Caco-2 (cell line): ENCODE results near the gene PRR35. TPM values are rescaled to one million over a fixed set of nuclear protein-coding genes. Genes with fewer than 3 reads are reported as not detected.
A peak's percentile ranks its signal among the peaks of the same experiment; 100 is the strongest.

Source experiments
- BruUV-seq: library from RNA; stranded (reverse); fragments of 400-500 nt; replicated peaks from 2 replicates; lab custom pipeline; 2021; lab: Mats Ljungman, UMichigan
- CTCF ChIA-PET: fragments of 300-600 bp; sonication (Branson Sonifier 250); formaldehyde crosslinking; loops from one replicate; lab custom pipeline; 2022; ENCODE audit warnings: antibody characterized with exemption; lab: Charles Lee
- POLR2A ChIA-PET: fragments of 300-600 bp; sonication (Branson Sonifier 250); formaldehyde crosslinking; loops from one replicate; lab custom pipeline; 2022; ENCODE audit warnings: antibody characterized with exemption; lab: Charles Lee
- DNase-seq, 2 experiments: peaks; one replicate each; pipeline versions ENCODE4 v3.0.0 to v3.0.0-alpha.2; 2020 to 2022
- H3K27me3 ChIP-seq: replicated peaks from 2 replicates; pipeline ENCODE4 v1.6.0; 2011; ENCODE audit warnings: low read length; ENCODE audit not compliant: control insufficient read depth, insufficient read depth
- H3K36me3 ChIP-seq: 2 replicates; pipeline ENCODE4 v1.5.1; 2011; ENCODE audit warnings: low read length; ENCODE audit not compliant: control insufficient read depth, insufficient read depth
- H3K4me1 ChIP-seq: fragments of 250-450 bp; sonication (Bioruptor Pico); 2 replicates; pipeline ENCODE4 v1.5.1; 2020; ENCODE audit warnings: mild to moderate bottlenecking
- H3K4me3 ChIP-seq: 2 replicates; pipeline ENCODE4 v1.5.1; 2011; ENCODE audit warnings: low read depth, mild to moderate bottlenecking, control low read depth, low read length
- H3K9me3 ChIP-seq: fragments of 250-450 bp; sonication (Bioruptor Pico); 2 replicates; pipeline ENCODE4 v1.5.1; 2020; ENCODE audit warnings: mild to moderate bottlenecking, moderate library complexity
- H3K27ac Mint-ChIP-seq: one replicate; pipeline ENCODE4 v1.8.0; 2022; ENCODE audit warnings: mixed read lengths; ENCODE audit not compliant: unreplicated experiment
- H3K27me3 Mint-ChIP-seq: one replicate; pipeline ENCODE4 v1.8.0; 2022; ENCODE audit warnings: mixed read lengths; ENCODE audit not compliant: insufficient read depth, unreplicated experiment
- H3K36me3 Mint-ChIP-seq: one replicate; pipeline ENCODE4 v1.8.0; 2022; ENCODE audit warnings: mild to moderate bottlenecking, mixed read lengths; ENCODE audit not compliant: insufficient read depth, unreplicated experiment
- H3K4me1 Mint-ChIP-seq: one replicate; pipeline ENCODE4 v1.8.0; 2022; ENCODE audit warnings: low read depth, mixed read lengths; ENCODE audit not compliant: unreplicated experiment
- H3K4me3 Mint-ChIP-seq: one replicate; pipeline ENCODE4 v1.8.0; 2022; ENCODE audit warnings: mild to moderate bottlenecking, moderate library complexity, mixed read lengths; ENCODE audit not compliant: unreplicated experiment
- H3K9me3 Mint-ChIP-seq: one replicate; pipeline ENCODE4 v1.8.0; 2022; ENCODE audit warnings: mixed read lengths; ENCODE audit not compliant: unreplicated experiment
- intact Hi-C: fragments of 100-400 bp; cut with micrococcal nuclease; formaldehyde crosslinking; loops from one replicate; pipeline ENCODE4 v1.10.0; 2022; ENCODE audit not compliant: unreplicated experiment
- microRNA-seq: library from miRNA; unstranded; fragments of <30 nt; microRNA quantifications from one replicate; pipeline ENCODE4 v1.2.0, GENCODE V29; 2022
- total RNA-seq: library from RNA; stranded (reverse); gene quantifications from 2 replicates; pipeline ENCODE4 v1.2.3, GENCODE V29; 2022
- TF ChIP-seq, protein P1 (sequence below), 2 experiments: fragments of 200-600 bp in 1 of 2; IDR thresholded peaks; 1 replicate in 1 of 2; 2 replicates in 1 of 2; pipeline versions ENCODE4 v1.5.1 to v1.8.0; 2011 to 2022; ENCODE audit warnings: antibody characterized with exemption in 1 of 2, control low read depth in 1 of 2, inconsistent platforms in 1 of 2, low read depth in 1 of 2, low read length in 1 of 2, mild to moderate bottlenecking in 1 of 2, moderate library complexity in 1 of 2; ENCODE audit not compliant: insufficient read depth in 1 of 2, severe bottlenecking in 1 of 2, unreplicated experiment in 1 of 2

Gene PRR35
- total RNA-seq, 1 experiment from 2014 or later, result not detected

DNA sequence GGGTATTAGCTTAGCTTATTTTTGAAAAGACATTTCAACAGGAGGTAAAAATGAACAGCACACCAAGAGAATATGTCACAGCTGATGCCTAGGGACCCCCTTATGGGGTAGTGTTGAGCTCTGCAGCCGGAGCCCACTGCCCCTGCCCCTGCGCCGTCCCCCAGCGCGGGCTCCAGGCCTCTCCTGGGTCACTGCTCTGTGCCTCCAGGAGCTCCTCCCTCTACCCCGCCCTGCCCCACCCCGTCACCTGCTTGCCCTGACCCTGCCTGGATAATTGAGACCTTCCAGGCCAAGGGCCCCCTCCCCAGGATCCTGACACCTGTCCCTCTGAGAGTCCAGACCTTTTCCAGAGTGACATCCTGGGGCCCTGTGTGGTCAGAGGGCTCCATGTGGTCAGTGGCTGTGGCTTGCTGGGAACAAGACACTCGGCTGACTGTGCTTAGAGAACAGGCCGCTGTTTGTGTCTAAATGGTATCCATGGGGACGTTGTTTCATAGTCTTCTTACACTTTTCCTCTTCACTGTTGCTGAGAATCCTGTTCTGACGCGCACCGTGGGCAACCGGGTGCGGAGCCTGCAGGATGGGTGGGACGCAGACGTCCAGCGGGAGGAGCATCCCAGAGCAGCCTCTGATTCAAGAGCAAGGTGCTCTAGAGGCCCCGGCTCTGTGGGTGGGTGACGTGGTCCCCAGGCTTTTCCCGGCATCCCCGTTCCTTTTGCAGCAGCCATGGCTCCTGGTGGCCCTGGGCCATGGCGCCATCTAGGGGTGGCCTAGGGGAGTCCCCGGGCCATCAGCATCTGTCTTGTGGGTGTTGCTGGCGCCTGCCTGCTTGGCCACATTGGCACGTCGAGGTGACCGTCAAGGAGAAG lies 50.6 kb downstream of the PRR35 start:
- ChIA-PET POLR2A (no interaction called here), CTCF (no interaction called here)
- Histone ChIP-seq H3K27me3 (no peaks in the 10 kb centered on the region), H3K4me3 (no peak overlapping the region), H3K36me3 (no peaks in the 10 kb centered on the region; the same call in 1 of the 2 replicates), H3K9me3 (no peaks in the 10 kb centered on the region), H3K4me1 (no peaks in the 10 kb centered on the region)
- intact Hi-C loops, result no loop called here
- DNase-seq, result no peak
- Mint-ChIP-seq H3K9me3 (no peaks in the 10 kb centered on the region), H3K27me3 (no peaks in the 10 kb centered on the region), H3K4me3 (no peak overlapping the region), H3K4me1 (no peaks in the 10 kb centered on the region), H3K27ac (no peak overlapping the region), H3K36me3 (peaks cover 5% of the 10 kb centered on the region)
- TF ChIP-seq, protein P1, sequence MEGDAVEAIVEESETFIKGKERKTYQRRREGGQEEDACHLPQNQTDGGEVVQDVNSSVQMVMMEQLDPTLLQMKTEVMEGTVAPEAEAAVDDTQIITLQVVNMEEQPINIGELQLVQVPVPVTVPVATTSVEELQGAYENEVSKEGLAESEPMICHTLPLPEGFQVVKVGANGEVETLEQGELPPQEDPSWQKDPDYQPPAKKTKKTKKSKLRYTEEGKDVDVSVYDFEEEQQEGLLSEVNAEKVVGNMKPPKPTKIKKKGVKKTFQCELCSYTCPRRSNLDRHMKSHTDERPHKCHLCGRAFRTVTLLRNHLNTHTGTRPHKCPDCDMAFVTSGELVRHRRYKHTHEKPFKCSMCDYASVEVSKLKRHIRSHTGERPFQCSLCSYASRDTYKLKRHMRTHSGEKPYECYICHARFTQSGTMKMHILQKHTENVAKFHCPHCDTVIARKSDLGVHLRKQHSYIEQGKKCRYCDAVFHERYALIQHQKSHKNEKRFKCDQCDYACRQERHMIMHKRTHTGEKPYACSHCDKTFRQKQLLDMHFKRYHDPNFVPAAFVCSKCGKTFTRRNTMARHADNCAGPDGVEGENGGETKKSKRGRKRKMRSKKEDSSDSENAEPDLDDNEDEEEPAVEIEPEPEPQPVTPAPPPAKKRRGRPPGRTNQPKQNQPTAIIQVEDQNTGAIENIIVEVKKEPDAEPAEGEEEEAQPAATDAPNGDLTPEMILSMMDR (IDR thresholded peaks at IDR 0.05; ENCODE audit: insufficient read depth in 1 of 2, low read depth in 1 of 2, low read length in 1 of 2, severe bottlenecking in 1 of 2, unreplicated experiment in 1 of 2), result peak in 1 of 2 experiments; percentile 4
- BruUV-seq, result no TSS peak

DNA sequence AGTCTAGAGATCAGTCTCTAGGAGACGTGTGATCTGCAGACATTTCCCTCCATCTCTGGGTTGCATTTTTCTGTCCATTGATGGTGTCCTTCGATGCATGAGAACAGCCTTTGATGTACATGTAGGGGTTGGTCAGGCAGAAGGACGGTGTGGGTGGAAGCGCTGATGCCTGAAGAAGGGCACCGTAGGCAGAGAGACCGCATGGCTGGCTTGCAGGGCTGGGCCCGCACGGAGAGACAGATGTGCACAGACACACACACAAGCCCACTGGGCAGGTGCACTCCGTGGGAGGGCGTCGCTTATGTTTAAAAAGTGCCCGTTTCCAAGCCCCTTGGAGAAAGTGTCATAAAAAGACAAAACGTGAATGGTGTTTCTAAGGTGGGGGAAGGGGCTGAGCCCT lies 54.9 kb downstream of the PRR35 start:
- BruUV-seq, result no TSS peak

More for the DNA sequence above, 54.9 kb downstream of the PRR35 start:
- Mint-ChIP-seq H3K4me1 (no peaks in the 10 kb centered on the region), H3K4me3 (no peak overlapping the region), H3K9me3 (no peaks in the 10 kb centered on the region), H3K27ac (no peak overlapping the region), H3K36me3 (peaks cover 5% of the 10 kb centered on the region), H3K27me3 (no peaks in the 10 kb centered on the region)
- intact Hi-C loops, result no loop called here
- ChIA-PET CTCF (no interaction called here), POLR2A (no interaction called here)
- Histone ChIP-seq H3K9me3 (no peaks in the 10 kb centered on the region), H3K4me1 (no peaks in the 10 kb centered on the region), H3K4me3 (no peak overlapping the region), H3K36me3 (no peaks in the 10 kb centered on the region; the same call in 1 of the 2 replicates), H3K27me3 (no peaks in the 10 kb centered on the region)
- no peak for DNase-seq
- TF ChIP-seq, protein P1 (IDR thresholded peaks at IDR 0.05; ENCODE audit: insufficient read depth in 1 of 2, low read depth in 1 of 2, low read length in 1 of 2, severe bottlenecking in 1 of 2, unreplicated experiment in 1 of 2), result no peak

Small RNA genes within 50 kb of the gene (microRNA-seq; reads per million reads assigned to microRNA genes)
- gene MIR3176, result 43.5 reads per million, percentile 65 among the genes with 10 or more reads in this experiment
- gene MIR5587, result 1.9 reads per million, percentile 5 among the genes with 10 or more reads in this experiment

Other genes with a start within 250 kb of the PRR35 start
- 29.7 and 34.5 TPM in 2 replicates for gene AXIN1, start 207.7 kb upstream of the PRR35 start, total RNA-seq
- 82.4 and 91.2 TPM in 2 replicates for gene MRPL28, start 189.9 kb upstream of the PRR35 start, total RNA-seq
- gene PGAP6, start 178.4 kb upstream of the PRR35 start, total RNA-seq, result 85.5 and 87.1 TPM in 2 replicates
- gene NME4, start 163.2 kb upstream of the PRR35 start, total RNA-seq, result 140 and 150 TPM in 2 replicates
- 50.2 and 52.6 TPM in 2 replicates for gene DECR2, start 158.5 kb upstream of the PRR35 start, total RNA-seq
- 31.3 and 35.8 TPM in 2 replicates for gene RAB11FIP3, start 134.7 kb upstream of the PRR35 start, total RNA-seq
- 85.3 and 87.9 TPM in 2 replicates for gene CAPN15, start 32.7 kb upstream of the PRR35 start, total RNA-seq
- not detected in 2 replicates for gene NHLRC4, start 6.6 kb downstream of the PRR35 start, total RNA-seq
- 45.3 and 45.8 TPM in 2 replicates for gene PIGQ, start 9.6 kb downstream of the PRR35 start, total RNA-seq
- gene RAB40C, start 29.7 kb downstream of the PRR35 start, total RNA-seq, result 18.7 and 19.1 TPM in 2 replicates
- gene WFIKKN1, start 70.6 kb downstream of the PRR35 start, total RNA-seq, result 0.39 and 0.54 TPM in 2 replicates
- 67.1 and 67.4 TPM in 2 replicates for gene METTL26, start 75.9 kb downstream of the PRR35 start, total RNA-seq
- gene MCRIP2, start 81.4 kb downstream of the PRR35 start, total RNA-seq, result 33.0 and 40.7 TPM in 2 replicates
- gene WDR90, start 89.0 kb downstream of the PRR35 start, total RNA-seq, result 57.8 and 60.9 TPM in 2 replicates
- 96.7 and 106 TPM in 2 replicates for gene RHOT2, start 107.7 kb downstream of the PRR35 start, total RNA-seq
- 2.9 and 3.2 TPM in 2 replicates for gene RHBDL1, start 115.3 kb downstream of the PRR35 start, total RNA-seq
- 77.8 and 86.6 TPM in 2 replicates for gene STUB1, start 120.0 kb downstream of the PRR35 start, total RNA-seq
- 46.7 and 52.4 TPM in 2 replicates for gene JMJD8, start 123.9 kb downstream of the PRR35 start, total RNA-seq
- 10.8 and 11.7 TPM in 2 replicates for gene WDR24, start 130.0 kb downstream of the PRR35 start, total RNA-seq
- 5.9 and 10.5 TPM in 2 replicates for gene FBXL16, start 145.4 kb downstream of the PRR35 start, total RNA-seq
- 20.0 and 23.4 TPM in 2 replicates for gene METRN, start 154.7 kb downstream of the PRR35 start, total RNA-seq
- 39.7 and 42.6 TPM in 2 replicates for gene ANTKMT, start 160.8 kb downstream of the PRR35 start, total RNA-seq
- gene CCDC78, start 166.0 kb downstream of the PRR35 start, total RNA-seq, result 3.5 and 4.6 TPM in 2 replicates
- 6.8 and 9.7 TPM in 2 replicates for gene HAGHL, start 166.7 kb downstream of the PRR35 start, total RNA-seq
- 42.9 and 44.5 TPM in 2 replicates for gene CIAO3, start 180.6 kb downstream of the PRR35 start, total RNA-seq
- gene MSLN, start 200.3 kb downstream of the PRR35 start, total RNA-seq, result 0.36 and 0.39 TPM in 2 replicates
- 42.2 and 44.0 TPM in 2 replicates for gene RPUSD1, start 228.0 kb downstream of the PRR35 start, total RNA-seq
- 97.6 and 102 TPM in 2 replicates for gene CHTF18, start 228.2 kb downstream of the PRR35 start, total RNA-seq
- gene GNG13, start 240.3 kb downstream of the PRR35 start, total RNA-seq, result not detected in 2 replicates